Liver (tissue), 9 donors: ENCODE data around the gene BCL3. TPM values are rescaled to one million over a fixed set of nuclear protein-coding genes. Genes with fewer than 3 reads are reported as not detected.

ENCODE experiments used
- DNase-seq: peaks from one replicate; pipeline ENCODE4 v3.0.0-alpha.2; 2017; ENCODE audit warnings: low spot score
- H3K27ac ChIP-seq, 2 donors: one replicate each; pipeline ENCODE4 v1.7.0; 2013; ENCODE audit warnings: inconsistent platforms in 2 of 2, low read length in 2 of 2, control low read depth in 1 of 2, low read depth in 1 of 2, mild to moderate bottlenecking in 1 of 2
- H3K27me3 ChIP-seq, 4 donors: one replicate each; pipeline versions ENCODE4 v1.6.1 to v1.7.0; 2013; ENCODE audit warnings: low read length in 3 of 4, inconsistent platforms in 1 of 4, mild to moderate bottlenecking in 1 of 4, moderate library complexity in 1 of 4; ENCODE audit not compliant: control insufficient read depth in 4 of 4, insufficient read depth in 4 of 4
- H3K36me3 ChIP-seq, 4 donors: one replicate each; pipeline versions ENCODE4 v1.6.1 to v1.7.0; 2013; ENCODE audit warnings: low read length in 3 of 4, mild to moderate bottlenecking in 3 of 4, low read depth in 1 of 4, moderate library complexity in 1 of 4; ENCODE audit not compliant: control insufficient read depth in 4 of 4, insufficient read depth in 3 of 4
- H3K4me1 ChIP-seq, 4 donors: one replicate each; pipeline versions ENCODE4 v1.6.1 to v1.7.0; 2013; ENCODE audit warnings: low read length in 3 of 4, mild to moderate bottlenecking in 3 of 4, moderate library complexity in 1 of 4; ENCODE audit not compliant: control insufficient read depth in 4 of 4, insufficient read depth in 4 of 4
- H3K4me3 ChIP-seq, 3 donors: one replicate each; pipeline versions ENCODE4 v1.6.1 to v1.7.0; 2013; ENCODE audit warnings: low read length in 3 of 3, control low read depth in 1 of 3, low read depth in 1 of 3, mild to moderate bottlenecking in 1 of 3
- H3K9ac ChIP-seq, 2 donors: one replicate each; pipeline ENCODE4 v1.7.0; 2013; ENCODE audit warnings: low read length in 2 of 2, mild to moderate bottlenecking in 2 of 2, moderate library complexity in 2 of 2, control low read depth in 1 of 2, low read depth in 1 of 2
- H3K9me3 ChIP-seq, 4 donors: one replicate each; pipeline versions ENCODE4 v1.6.1 to v1.7.0; 2013; ENCODE audit warnings: low read length in 3 of 4; ENCODE audit not compliant: control insufficient read depth in 4 of 4
- ATF3 ChIP-seq: IDR thresholded peaks from 2 replicates; pipeline ENCODE4 v1.6.1; 2016; ENCODE audit warnings: antibody characterized with exemption
- CTCF ChIP-seq: fragments of 150-350 bp; IDR thresholded peaks from 2 replicates; pipeline ENCODE4 v1.5.1; 2017; ENCODE audit warnings: improper control_type of control experiment, low read depth, low read length; ENCODE audit not compliant: missing input control
- EGR1 ChIP-seq, 2 donors: IDR thresholded peaks; 2 replicates each; pipeline ENCODE4 v1.6.1; 2016 to 2018; ENCODE audit warnings: antibody characterized with exemption in 2 of 2, low read depth in 2 of 2
- FOXA1 ChIP-seq: IDR thresholded peaks from 2 replicates; pipeline ENCODE4 v1.6.1; 2016; ENCODE audit warnings: antibody characterized with exemption
- FOXA2 ChIP-seq: IDR thresholded peaks from 2 replicates; pipeline ENCODE4 v1.6.1; 2016; ENCODE audit warnings: antibody characterized with exemption
- GABPA ChIP-seq, 2 donors: IDR thresholded peaks in 1 of 2; conservative IDR thresholded peaks in 1 of 2; 2 replicates each; pipeline ENCODE4 v1.6.1; 2016; ENCODE audit warnings: antibody characterized with exemption in 2 of 2, mild to moderate bottlenecking in 1 of 2, moderate library complexity in 1 of 2
- HNF4A ChIP-seq, 2 donors: conservative IDR thresholded peaks; 2 replicates each; pipeline ENCODE4 v1.6.1; 2016; ENCODE audit warnings: antibody characterized with exemption in 2 of 2, mild to moderate bottlenecking in 2 of 2
- HNF4G ChIP-seq: IDR thresholded peaks from 2 replicates; pipeline ENCODE4 v1.6.1; 2016; ENCODE audit warnings: antibody characterized with exemption
- JUND ChIP-seq, 2 donors: IDR thresholded peaks; 2 replicates each; pipeline ENCODE4 v1.6.1; 2016; ENCODE audit warnings: antibody characterized with exemption in 2 of 2
- MAX ChIP-seq: IDR thresholded peaks from 2 replicates; pipeline ENCODE4 v1.6.1; 2016; ENCODE audit warnings: antibody characterized with exemption
- RAD21 ChIP-seq, 2 donors: IDR thresholded peaks; 2 replicates each; pipeline ENCODE4 v1.6.1; 2016; ENCODE audit warnings: antibody characterized with exemption in 2 of 2, mild to moderate bottlenecking in 2 of 2
- RXRA ChIP-seq, 2 donors: IDR thresholded peaks; 2 replicates each; pipeline ENCODE4 v1.6.1; 2017 to 2018; ENCODE audit warnings: antibody characterized with exemption in 2 of 2, mild to moderate bottlenecking in 1 of 2
- SP1 ChIP-seq: IDR thresholded peaks from 2 replicates; pipeline ENCODE4 v1.6.1; 2018; ENCODE audit warnings: antibody characterized with exemption, mild to moderate bottlenecking
- TAF1 ChIP-seq: conservative IDR thresholded peaks from 2 replicates; pipeline ENCODE4 v1.6.1; 2016; ENCODE audit warnings: antibody characterized with exemption, mild to moderate bottlenecking
- ZBTB33 ChIP-seq: IDR thresholded peaks from 2 replicates; pipeline ENCODE4 v1.6.1; 2016; ENCODE audit warnings: antibody characterized with exemption
- WGBS: extraction: QIAGEN DNeasy Blood & Tissue Kit; methylation state at CpG from one replicate; pipeline ENCODE4 v1.1.7; 2013; 5-methylcytosine and 5-hydroxymethylcytosine counted together
- polyA plus RNA-seq, 2 donors: library from polyadenylated mRNA; stranded (reverse) in 1 of 2; unstranded in 1 of 2; fragments of 200-250 nt in 1 of 2; fragments of >200 nt in 1 of 2; fragmentation: Nextera tagmentation in 1 of 2; extraction: Ambion mirVana in 1 of 2; gene quantifications; one replicate each; pipeline versions ENCODE4 v1.2.1 to v1.2.3, GENCODE V29; 2013 to 2015
- total RNA-seq, 2 donors: library from RNA; depleted of rRNA; stranded (reverse); fragments of >200 nt; gene quantifications; one replicate each; pipeline ENCODE4 v1.2.3, GENCODE V29; 2014
- TF ChIP-seq, protein P1 (sequence below): IDR thresholded peaks from 2 replicates; pipeline ENCODE4 v1.6.1; 2016; ENCODE audit warnings: antibody characterized with exemption, mild to moderate bottlenecking
- donor health status: healthy.
- donor health status: healthy.
- donor health status: healthy.
- donor health status: healthy.
- donor health status: healthy.

Gene BCL3
- total and polyA plus RNA-seq, 4 donors, result 4.5 to 63.6 (median 19.7) TPM

DNA sequence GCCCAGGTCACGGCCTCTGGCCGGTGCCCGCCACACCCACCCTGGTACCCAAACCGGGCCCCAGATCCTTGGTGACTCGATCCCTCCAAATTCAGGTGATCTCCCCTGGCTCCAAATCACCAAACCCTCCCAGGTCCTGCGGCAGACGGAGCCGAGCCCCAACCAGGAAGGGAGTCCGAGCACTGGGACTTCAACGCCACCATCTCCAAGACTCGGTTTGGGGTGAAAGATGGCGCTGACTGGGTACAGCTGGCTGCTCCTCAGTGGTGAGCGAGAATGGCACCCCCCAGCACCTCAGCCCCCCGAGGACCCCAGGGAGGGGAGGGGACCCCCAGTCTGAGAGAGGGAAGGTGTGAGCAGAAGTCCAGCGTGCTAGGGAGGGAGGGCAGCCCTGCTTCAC is 47.3 kb upstream of the BCL3 start:
- DNase-seq, result no peak
- no peak overlapping the region for H3K4me3 ChIP-seq
- 89% methylated on average over 15 of the region's 15 CpGs for whole genome bisulfite sequencing
- no peaks in the 10 kb centered on the region for H3K27me3 ChIP-seq
- TF ChIP-seq FOXA1 (no peak), HNF4G (no peak), HNF4A (conservative IDR thresholded peaks at IDR 0.05) (no peak), GABPA (IDR thresholded peaks at IDR 0.05 in 1 of 2, conservative IDR thresholded peaks at IDR 0.05 in 1 of 2) (no peak), CTCF (no peak), EGR1 (IDR thresholded peaks at IDR 0.05; ENCODE audit: low read depth in 2 of 2) (no peak), JUND (IDR thresholded peaks at IDR 0.05) (no peak), ATF3 (no peak), FOXA2 (no peak), TAF1 (no peak), ZBTB33 (no peak), RXRA (IDR thresholded peaks at IDR 0.05) (no peak), RAD21 (IDR thresholded peaks at IDR 0.05) (no peak), SP1 (no peak), MAX (no peak)
- TF ChIP-seq, protein P1, sequence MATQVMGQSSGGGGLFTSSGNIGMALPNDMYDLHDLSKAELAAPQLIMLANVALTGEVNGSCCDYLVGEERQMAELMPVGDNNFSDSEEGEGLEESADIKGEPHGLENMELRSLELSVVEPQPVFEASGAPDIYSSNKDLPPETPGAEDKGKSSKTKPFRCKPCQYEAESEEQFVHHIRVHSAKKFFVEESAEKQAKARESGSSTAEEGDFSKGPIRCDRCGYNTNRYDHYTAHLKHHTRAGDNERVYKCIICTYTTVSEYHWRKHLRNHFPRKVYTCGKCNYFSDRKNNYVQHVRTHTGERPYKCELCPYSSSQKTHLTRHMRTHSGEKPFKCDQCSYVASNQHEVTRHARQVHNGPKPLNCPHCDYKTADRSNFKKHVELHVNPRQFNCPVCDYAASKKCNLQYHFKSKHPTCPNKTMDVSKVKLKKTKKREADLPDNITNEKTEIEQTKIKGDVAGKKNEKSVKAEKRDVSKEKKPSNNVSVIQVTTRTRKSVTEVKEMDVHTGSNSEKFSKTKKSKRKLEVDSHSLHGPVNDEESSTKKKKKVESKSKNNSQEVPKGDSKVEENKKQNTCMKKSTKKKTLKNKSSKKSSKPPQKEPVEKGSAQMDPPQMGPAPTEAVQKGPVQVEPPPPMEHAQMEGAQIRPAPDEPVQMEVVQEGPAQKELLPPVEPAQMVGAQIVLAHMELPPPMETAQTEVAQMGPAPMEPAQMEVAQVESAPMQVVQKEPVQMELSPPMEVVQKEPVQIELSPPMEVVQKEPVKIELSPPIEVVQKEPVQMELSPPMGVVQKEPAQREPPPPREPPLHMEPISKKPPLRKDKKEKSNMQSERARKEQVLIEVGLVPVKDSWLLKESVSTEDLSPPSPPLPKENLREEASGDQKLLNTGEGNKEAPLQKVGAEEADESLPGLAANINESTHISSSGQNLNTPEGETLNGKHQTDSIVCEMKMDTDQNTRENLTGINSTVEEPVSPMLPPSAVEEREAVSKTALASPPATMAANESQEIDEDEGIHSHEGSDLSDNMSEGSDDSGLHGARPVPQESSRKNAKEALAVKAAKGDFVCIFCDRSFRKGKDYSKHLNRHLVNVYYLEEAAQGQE, result no peak
- peaks cover 0 to 20% (median 16%) of the 10 kb centered on the region in 4 donors for H3K4me1 ChIP-seq
- H3K27ac ChIP-seq, result no peak overlapping the region
- H3K36me3 ChIP-seq, result no peaks in the 10 kb centered on the region
- H3K9ac ChIP-seq, result no peak overlapping the region
- H3K9me3 ChIP-seq, result no peaks in the 10 kb centered on the region
